Uterus (tissue), 2 donors: Measurements from ENCODE around the gene TMEM51.

Experiments
- POLR2A ChIP-seq, 2 donors: fragments of 450-650 bp; IDR thresholded peaks; one replicate each; pipeline ENCODE4 v1.6.1; 2016; ENCODE audit warnings: antibody characterized with exemption in 2 of 2, mild to moderate bottlenecking in 1 of 2, moderate library complexity in 1 of 2
- TF ChIP-seq, protein P1 (sequence below), 4 experiments: fragments of 200-600 bp in 2 of 4; fragments of 450-650 bp in 2 of 4; sonication (generic) in 2 of 4; IDR thresholded peaks; one replicate each; pipeline ENCODE4 v1.5.1; 2016 to 2019; ENCODE audit warnings: antibody characterized with exemption in 4 of 4, mild to moderate bottlenecking in 2 of 4, moderate library complexity in 1 of 4

- TF ChIP-seq, protein P1, sequence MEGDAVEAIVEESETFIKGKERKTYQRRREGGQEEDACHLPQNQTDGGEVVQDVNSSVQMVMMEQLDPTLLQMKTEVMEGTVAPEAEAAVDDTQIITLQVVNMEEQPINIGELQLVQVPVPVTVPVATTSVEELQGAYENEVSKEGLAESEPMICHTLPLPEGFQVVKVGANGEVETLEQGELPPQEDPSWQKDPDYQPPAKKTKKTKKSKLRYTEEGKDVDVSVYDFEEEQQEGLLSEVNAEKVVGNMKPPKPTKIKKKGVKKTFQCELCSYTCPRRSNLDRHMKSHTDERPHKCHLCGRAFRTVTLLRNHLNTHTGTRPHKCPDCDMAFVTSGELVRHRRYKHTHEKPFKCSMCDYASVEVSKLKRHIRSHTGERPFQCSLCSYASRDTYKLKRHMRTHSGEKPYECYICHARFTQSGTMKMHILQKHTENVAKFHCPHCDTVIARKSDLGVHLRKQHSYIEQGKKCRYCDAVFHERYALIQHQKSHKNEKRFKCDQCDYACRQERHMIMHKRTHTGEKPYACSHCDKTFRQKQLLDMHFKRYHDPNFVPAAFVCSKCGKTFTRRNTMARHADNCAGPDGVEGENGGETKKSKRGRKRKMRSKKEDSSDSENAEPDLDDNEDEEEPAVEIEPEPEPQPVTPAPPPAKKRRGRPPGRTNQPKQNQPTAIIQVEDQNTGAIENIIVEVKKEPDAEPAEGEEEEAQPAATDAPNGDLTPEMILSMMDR (IDR thresholded peaks at IDR 0.05): no peak
- no peak for TF ChIP-seq POLR2A (IDR thresholded peaks at IDR 0.05)
Measured at GRCh38 chr1:15262706-15263105, 109.2 kb downstream of the TMEM51 start.
